GM21529 (cell line): Measurements from ENCODE around the gene HOXA3.

Experiments
- ATAC-seq: cut with Tn5 transposase; IDR thresholded peaks from one replicate; pipeline ENCODE4 v1.9.1; 2021; ENCODE audit not compliant: unreplicated experiment

HOXA3 gene

DNA sequence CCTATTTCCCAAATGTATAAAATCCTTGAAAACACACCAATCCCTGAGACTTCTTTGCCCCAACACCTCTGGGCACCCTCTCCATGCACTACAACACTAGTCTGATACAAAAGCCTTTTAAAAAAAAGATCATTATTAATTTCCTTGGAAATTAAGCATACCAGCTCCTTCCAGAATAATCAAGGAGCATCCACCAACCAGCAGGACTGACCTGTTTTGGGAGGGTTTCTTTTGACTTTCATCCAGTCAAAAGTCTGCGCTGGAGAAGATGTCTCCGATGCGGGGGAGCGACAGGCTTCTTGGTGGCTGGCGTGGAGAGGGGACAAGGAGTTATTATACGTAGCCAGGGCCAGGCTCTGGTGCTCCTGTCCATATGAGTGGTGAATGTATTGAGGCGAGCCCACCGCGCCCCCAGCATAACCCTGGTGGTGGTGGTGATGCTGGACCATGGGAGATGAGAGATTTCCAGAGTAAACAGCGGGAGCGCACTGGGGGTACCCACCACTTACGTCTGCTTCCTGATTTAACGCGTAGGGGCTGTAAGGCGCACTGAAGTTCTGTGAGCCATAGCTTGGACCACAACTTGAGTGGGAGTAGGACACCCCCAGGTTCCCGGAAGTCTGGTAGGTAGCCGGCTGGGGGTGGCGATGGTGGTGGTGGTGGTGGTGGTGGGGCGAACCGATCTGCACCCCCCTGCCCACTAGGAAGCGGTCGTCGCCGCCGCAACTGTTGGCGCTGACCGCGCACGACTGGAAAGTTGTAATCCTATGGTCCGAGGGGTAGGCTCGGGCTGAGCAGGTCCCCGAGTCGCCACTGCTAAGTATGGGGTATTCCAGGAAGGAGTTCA lies 57.1 kb downstream of the HOXA3 start:
- peak; percentile 6 for ATAC-seq

DNA sequence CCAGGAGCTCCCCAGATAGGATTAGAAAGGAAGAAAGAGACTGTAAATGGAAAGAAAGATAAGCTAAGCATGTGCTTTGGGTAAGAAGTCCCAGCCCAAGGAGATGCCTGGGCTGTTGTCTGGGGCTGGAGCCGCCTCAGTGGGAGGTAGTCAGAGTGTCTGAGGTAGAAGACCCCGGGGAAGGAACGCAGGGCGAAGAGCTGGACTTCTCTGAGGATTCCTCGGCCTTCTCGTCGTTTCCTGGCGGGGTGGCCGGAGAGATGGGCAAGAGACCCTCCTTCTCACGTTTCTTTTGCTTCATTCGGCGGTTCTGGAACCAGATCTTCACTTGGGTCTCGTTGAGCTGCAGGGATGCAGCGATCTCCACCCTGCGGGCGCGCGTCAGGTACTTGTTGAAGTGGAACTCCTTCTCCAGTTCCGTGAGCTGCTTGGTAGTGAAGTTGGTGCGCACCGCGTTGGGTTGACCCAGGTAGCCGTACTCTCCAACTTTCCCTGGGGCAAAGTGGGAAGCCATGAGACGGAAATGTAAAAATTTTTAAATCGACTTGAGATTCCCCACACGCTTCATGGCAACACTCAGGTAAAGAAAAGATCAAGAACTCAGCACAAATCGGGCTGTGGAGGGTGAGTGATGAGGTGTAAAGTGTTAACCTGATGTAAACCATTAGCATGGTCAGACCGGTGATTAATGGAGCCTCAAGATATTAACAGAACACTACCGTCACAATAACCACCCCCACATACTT lies 57.9 kb downstream of the HOXA3 start:
- ATAC-seq, result no peak

- no peak for ATAC-seq
Observed at GRCh38 chr7:27093184-27093895, 59.0 kb downstream of the HOXA3 start.

GRCh38 chr7:27092819-27093110 lies 59.6 kb downstream of the HOXA3 start:
- no peak for ATAC-seq

- no peak for ATAC-seq
Observed at GRCh38 chr7:27091941-27092818, 60.2 kb downstream of the HOXA3 start.

- no peak for ATAC-seq
Observed at GRCh38 chr7:27091105-27091504, 61.3 kb downstream of the HOXA3 start.

DNA sequence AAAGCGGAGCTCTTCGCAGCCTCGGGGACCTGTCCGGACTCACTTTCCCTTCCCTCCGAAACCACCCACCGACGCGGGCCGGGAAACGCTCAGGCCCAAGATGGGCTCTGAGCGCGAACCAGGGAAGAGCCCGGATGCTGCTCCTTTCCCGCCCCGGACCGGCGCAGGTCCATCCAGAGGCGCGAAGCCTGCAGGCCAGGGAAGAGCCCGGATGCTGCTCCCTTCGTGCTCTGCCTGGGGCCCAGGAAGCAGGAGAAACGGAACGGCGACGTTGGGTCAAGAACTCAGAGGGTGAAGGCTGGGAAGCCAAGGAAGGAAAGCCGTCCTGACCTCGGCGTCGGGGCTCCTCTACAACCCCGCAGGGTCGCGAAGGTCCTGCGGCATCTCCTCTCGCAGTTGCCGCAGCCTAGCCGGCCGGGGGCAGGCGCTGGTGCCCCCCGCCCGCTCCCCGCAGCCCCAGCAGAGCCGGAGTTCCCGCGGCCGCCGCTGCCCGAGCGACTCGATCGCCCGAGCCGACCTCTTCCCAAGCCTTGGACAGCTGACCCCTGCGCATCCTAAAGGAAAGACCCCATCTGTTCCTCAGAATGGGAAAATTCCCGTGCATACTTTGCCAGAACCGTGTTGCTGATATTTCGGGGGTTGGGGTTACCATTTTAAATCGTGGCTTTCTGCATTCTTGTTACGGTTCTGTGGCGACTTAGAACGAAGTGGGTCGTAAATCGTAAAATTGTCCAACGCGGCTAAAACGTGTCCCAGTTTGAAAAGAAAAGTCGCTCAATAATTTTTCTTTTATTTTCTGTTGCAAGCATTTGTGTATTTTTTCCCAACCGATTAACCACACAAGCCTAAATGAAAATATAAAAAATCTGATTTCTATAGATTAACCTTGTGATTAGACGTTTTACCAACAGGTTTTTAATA lies 64.1 kb downstream of the HOXA3 start:
- ATAC-seq, result no peak

DNA sequence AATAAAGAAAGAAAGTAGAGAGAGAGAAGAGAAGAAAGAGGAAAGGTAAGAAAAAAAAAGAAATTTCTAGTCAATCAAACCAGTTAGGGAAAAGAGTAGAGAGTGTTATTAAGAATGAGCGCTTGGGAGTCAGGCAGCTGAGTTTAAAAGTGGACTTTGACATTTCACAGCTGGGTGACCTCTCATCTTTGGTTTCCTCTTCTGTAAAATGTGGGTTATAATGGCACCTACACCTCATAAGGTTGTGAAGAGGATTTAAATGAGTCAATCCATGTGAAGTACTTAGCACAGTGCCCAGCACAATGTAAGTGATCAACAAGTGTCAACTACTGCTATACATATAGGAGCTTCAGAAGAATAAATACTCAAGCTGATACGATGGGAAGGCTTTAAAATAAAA lies 68.7 kb downstream of the HOXA3 start:
- no peak for ATAC-seq

GRCh38 chr7:27082171-27082570 lies 70.2 kb downstream of the HOXA3 start:
- ATAC-seq, result no peak

GRCh38 chr7:27080844-27081436 lies 71.4 kb downstream of the HOXA3 start:
- ATAC-seq, result no peak

GRCh38 chr7:27079234-27079975 lies 73.0 kb downstream of the HOXA3 start:
- ATAC-seq, result no peak

GRCh38 chr7:27078616-27079233 lies 73.7 kb downstream of the HOXA3 start:
- ATAC-seq, result no peak

DNA sequence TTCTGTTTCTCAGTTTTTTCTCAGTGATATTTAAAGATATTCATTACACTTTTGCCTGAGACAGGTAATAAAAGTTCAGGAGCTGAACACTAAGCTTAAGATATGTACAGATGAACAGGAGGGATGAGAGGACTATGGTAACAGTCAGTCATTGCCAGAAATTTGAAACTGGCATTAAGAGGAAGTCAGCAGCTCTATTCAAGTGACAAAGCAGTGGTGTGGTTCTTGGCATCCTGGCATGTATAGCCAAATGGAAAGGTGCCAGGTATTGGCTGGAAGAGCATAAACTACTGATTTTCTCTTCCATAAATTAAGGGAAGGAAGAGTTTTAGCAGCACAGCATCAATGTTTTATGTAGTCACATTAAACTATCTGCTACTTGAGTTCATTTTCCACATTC lies 79.3 kb downstream of the HOXA3 start:
- ATAC-seq, result no peak

DNA sequence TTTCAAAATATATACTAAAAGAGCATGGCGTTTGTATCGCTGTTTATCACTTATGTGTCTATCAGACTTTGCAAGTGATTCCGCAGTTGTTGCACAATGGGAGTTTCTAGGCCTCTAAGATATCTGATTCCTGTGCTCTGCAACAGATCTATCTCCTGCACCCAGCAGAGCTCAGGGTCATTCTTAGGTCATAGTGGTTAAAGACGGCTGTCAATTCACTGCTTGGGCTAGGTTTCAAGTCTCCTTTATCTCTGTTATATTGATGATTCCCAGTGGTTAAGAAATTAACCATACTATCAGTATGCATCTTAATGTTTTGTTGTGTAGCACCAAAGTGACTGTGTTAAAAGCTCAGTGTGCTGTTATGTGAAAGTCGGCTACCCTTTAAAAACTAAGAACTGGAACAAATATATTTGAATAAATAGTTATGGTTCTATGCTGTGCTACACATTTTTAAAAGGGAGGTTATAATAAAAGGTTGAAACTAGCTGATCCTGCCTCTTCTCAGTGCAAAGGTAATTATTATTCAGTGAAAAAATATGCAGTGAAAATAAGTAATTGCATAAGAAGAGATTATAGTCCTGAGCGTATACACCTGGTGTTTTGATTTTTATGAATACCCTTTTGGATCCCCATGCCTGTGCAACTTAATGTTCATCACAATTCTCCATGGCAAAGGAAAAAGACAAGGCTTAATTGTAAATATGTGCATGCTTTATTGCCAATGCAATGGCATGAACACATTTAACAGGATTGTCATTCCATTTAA lies 80.6 kb downstream of the HOXA3 start:
- ATAC-seq, result no peak

GRCh38 chr7:27068259-27068658 lies 84.1 kb downstream of the HOXA3 start:
- no peak for ATAC-seq

- no peak for ATAC-seq
Observed at GRCh38 chr7:27066148-27066547, 86.2 kb downstream of the HOXA3 start.

GRCh38 chr7:27065709-27066108 lies 86.7 kb downstream of the HOXA3 start:
- ATAC-seq, result no peak

- no peak for ATAC-seq
Observed at GRCh38 chr7:27064661-27065060, 87.7 kb downstream of the HOXA3 start.
